H1 (cell line): ENCODE measurements around the gene TWIST2. TPM values are rescaled to one million over a fixed set of nuclear protein-coding genes. Genes with fewer than 3 reads are reported as not detected.

Experiments used
- CTCF ChIA-PET: fragments of 300-600 bp; sonication (Branson Sonifier 250); formaldehyde crosslinking; loops from one replicate; lab custom pipeline; 2021; ENCODE audit not compliant: partially characterized antibody; lab: Charles Lee
- POLR2A ChIA-PET: fragments of 300-600 bp; sonication (Branson Sonifier 250); formaldehyde crosslinking; loops from one replicate; lab custom pipeline; 2021; ENCODE audit warnings: inconsistent platforms; ENCODE audit not compliant: partially characterized antibody; lab: Charles Lee
- DNase-seq, 2 experiments: peaks; one replicate each; pipeline versions ENCODE4 v3.0.0 to v3.0.0-alpha.2; 2010 to 2022; ENCODE audit warnings: low spot score in 2 of 2, low read depth in 1 of 2, mixed read lengths in 1 of 2
- FAIRE-seq: peaks from 2 replicates; lab custom pipeline; 2011; peaks lifted over from hg19 to GRCh38; lab: Jason Lieb, UNC
- H2AFZ ChIP-seq: 2 replicates; pipeline ENCODE4 v1.8.1; 2012; ENCODE audit warnings: low read length, inconsistent platforms
- H2AK5ac ChIP-seq: 2 replicates; pipeline ENCODE4 v1.6.1; 2013; ENCODE audit warnings: low read depth, low read length
- H2BK120ac ChIP-seq: replicated peaks from 2 replicates; pipeline ENCODE3; 2013; ENCODE audit warnings: low read depth, low read length, inconsistent platforms
- H2BK12ac ChIP-seq: 2 replicates; pipeline ENCODE4 v1.6.1; 2013; ENCODE audit warnings: low read depth, low read length
- H2BK15ac ChIP-seq: 2 replicates; pipeline ENCODE4 v1.6.1; 2013; ENCODE audit warnings: low read length
- H2BK20ac ChIP-seq: 2 replicates; pipeline ENCODE4 v1.6.1; 2013; ENCODE audit warnings: low read length
- H2BK5ac ChIP-seq: 2 replicates; pipeline ENCODE4 v1.6.1; 2013; ENCODE audit warnings: low read depth, low read length
- H3K14ac ChIP-seq: 2 replicates; pipeline ENCODE4 v1.6.1; 2013; ENCODE audit warnings: inconsistent platforms; ENCODE audit not compliant: insufficient read length
- H3K18ac ChIP-seq: 2 replicates; pipeline ENCODE4 v1.6.1; 2013; ENCODE audit warnings: low read length; ENCODE audit errors: extremely low read depth
- H3K23ac ChIP-seq: 2 replicates; pipeline ENCODE4 v1.6.1; 2013; ENCODE audit warnings: inconsistent platforms; ENCODE audit not compliant: insufficient read length
- H3K23me2 ChIP-seq: 2 replicates; pipeline ENCODE4 v1.6.1; 2013; ENCODE audit warnings: low read depth, low read length
- H3K27ac ChIP-seq: 2 replicates; pipeline ENCODE4 v1.6.1; 2011; ENCODE audit warnings: low read depth, low read length, inconsistent platforms
- H3K27me3 ChIP-seq, 4 experiments: replicated peaks in 1 of 4; 1 replicate in 1 of 4; 2 replicates in 3 of 4; pipeline versions ENCODE4 v1.6.1 to v1.8.1; 2011 to 2013; ENCODE audit warnings: low read length in 3 of 4, mild to moderate bottlenecking in 3 of 4, inconsistent platforms in 2 of 4, mixed read lengths in 2 of 4, moderate library complexity in 1 of 4; ENCODE audit not compliant: control insufficient read depth in 3 of 4, insufficient read depth in 3 of 4; ENCODE audit errors: extremely low read depth in 1 of 4
- H3K36me3 ChIP-seq, 4 experiments: 2 replicates each; pipeline versions ENCODE4 v1.6.1 to v1.8.1; 2011 to 2013; ENCODE audit warnings: mild to moderate bottlenecking in 4 of 4, low read length in 3 of 4, moderate library complexity in 2 of 4, control low read depth in 1 of 4, inconsistent platforms in 1 of 4; ENCODE audit not compliant: insufficient read depth in 4 of 4, control insufficient read depth in 2 of 4
- H3K4ac ChIP-seq: replicated peaks from 2 replicates; pipeline ENCODE3; 2013; ENCODE audit warnings: low read length, low read depth, mixed read lengths, inconsistent platforms; ENCODE audit not compliant: insufficient read length
- H3K4me1 ChIP-seq, 4 experiments: replicated peaks in 1 of 4; 1 replicate in 1 of 4; 2 replicates in 3 of 4; pipeline versions ENCODE4 v1.6.1 to v1.8.1; 2011 to 2013; ENCODE audit warnings: low read length in 3 of 4, inconsistent platforms in 2 of 4, mixed read lengths in 1 of 4; ENCODE audit not compliant: insufficient read depth in 4 of 4, control insufficient read depth in 3 of 4
- H3K4me2 ChIP-seq, 2 experiments: 2 replicates each; pipeline versions ENCODE4 v1.6.1 to v1.8.1; 2011 to 2013; ENCODE audit warnings: low read depth in 2 of 2, low read length in 2 of 2, control low read depth in 1 of 2, inconsistent platforms in 1 of 2, mild to moderate bottlenecking in 1 of 2; ENCODE audit not compliant: insufficient read depth in 1 of 2
- H3K4me3 ChIP-seq, 4 experiments: fragments of 200-600, 300-600 bp in 1 of 4; sonication (generic), shearing (Covaris generic), sonication (Bioruptor Twin) in 1 of 4; 2 replicates each; pipeline versions ENCODE4 v1.5.1 to v1.8.1; 2011 to 2016; ENCODE audit warnings: low read length in 4 of 4, low read depth in 3 of 4, control low read depth in 2 of 4, inconsistent platforms in 2 of 4, mild to moderate bottlenecking in 2 of 4, mixed read lengths in 1 of 4, moderate library complexity in 1 of 4; ENCODE audit not compliant: insufficient read depth in 2 of 4; ENCODE audit errors: extremely low read depth in 1 of 4
- H3K56ac ChIP-seq: replicated peaks from 2 replicates; pipeline ENCODE3; 2013; ENCODE audit warnings: low read depth, mild to moderate bottlenecking, mixed read lengths, low read length, inconsistent platforms; ENCODE audit not compliant: insufficient read length
- H3K79me1 ChIP-seq: 2 replicates; pipeline ENCODE4 v1.6.1; 2013; ENCODE audit warnings: low read depth, low read length, control low read depth
- H3K79me2 ChIP-seq, 2 experiments: 2 replicates each; pipeline versions ENCODE4 v1.6.1 to v1.8.1; 2012 to 2013; ENCODE audit warnings: low read length in 2 of 2, mild to moderate bottlenecking in 2 of 2, inconsistent platforms in 1 of 2; ENCODE audit not compliant: insufficient read depth in 2 of 2, control insufficient read depth in 1 of 2
- H3K9ac ChIP-seq, 4 experiments: replicated peaks in 1 of 4; 1 replicate in 1 of 4; 2 replicates in 3 of 4; pipeline versions ENCODE4 v1.6.1 to v1.8.1; 2011 to 2013; ENCODE audit warnings: low read depth in 3 of 4, low read length in 3 of 4, control low read depth in 2 of 4, mild to moderate bottlenecking in 2 of 4, moderate library complexity in 2 of 4, inconsistent platforms in 1 of 4; ENCODE audit errors: extremely low read depth in 1 of 4
- H3K9me3 ChIP-seq, 2 experiments: 2 replicates each; pipeline versions ENCODE4 v1.6.1 to v1.8.1; 2012 to 2013; ENCODE audit warnings: mild to moderate bottlenecking in 2 of 2, moderate library complexity in 2 of 2, control low read depth in 1 of 2, inconsistent platforms in 1 of 2, low read depth in 1 of 2, low read length in 1 of 2, mixed read lengths in 1 of 2; ENCODE audit not compliant: insufficient read depth in 2 of 2
- H4K20me1 ChIP-seq, 2 experiments: replicated peaks in 1 of 2; 2 replicates each; pipeline versions ENCODE3 to v1.8.1; 2011 to 2013; ENCODE audit warnings: inconsistent platforms in 2 of 2, low read length in 2 of 2, mild to moderate bottlenecking in 1 of 2; ENCODE audit not compliant: insufficient read depth in 2 of 2, control insufficient read depth in 1 of 2
- H4K5ac ChIP-seq: 2 replicates; pipeline ENCODE4 v1.6.1; 2013; ENCODE audit warnings: low read length, low read depth, mixed read lengths, inconsistent platforms; ENCODE audit not compliant: insufficient read length
- H4K8ac ChIP-seq: 2 replicates; pipeline ENCODE4 v1.8.0; 2013; ENCODE audit warnings: mild to moderate bottlenecking, moderate library complexity, low read length, inconsistent platforms; ENCODE audit not compliant: insufficient read depth; ENCODE audit errors: extremely low read depth
- H4K91ac ChIP-seq: replicated peaks from 2 replicates; pipeline ENCODE3; 2013; ENCODE audit warnings: low read length, mixed read lengths, inconsistent platforms; ENCODE audit not compliant: insufficient read length
- BACH1 ChIP-seq: IDR thresholded peaks from 2 replicates; pipeline ENCODE4 v1.6.1; 2012; ENCODE audit warnings: low read length, improper control_type of control experiment
- CTCF ChIP-seq, 3 experiments: IDR thresholded peaks; 1 replicate in 2 of 3; 2 replicates in 1 of 3; pipeline versions ENCODE4 v1.5.1 to v1.6.1; 2011; ENCODE audit warnings: low read length in 3 of 3, mild to moderate bottlenecking in 3 of 3, inconsistent platforms in 2 of 3, low read depth in 1 of 3, moderate library complexity in 1 of 3; ENCODE audit not compliant: insufficient read depth in 1 of 3; ENCODE audit errors: control extremely low read depth in 1 of 3
- RAD21 ChIP-seq, 2 experiments: IDR thresholded peaks in 1 of 2; conservative IDR thresholded peaks in 1 of 2; 2 replicates each; pipeline ENCODE4 v1.6.1; 2011; ENCODE audit warnings: low read depth in 2 of 2, low read length in 2 of 2, improper control_type of control experiment in 1 of 2, inconsistent platforms in 1 of 2, mild to moderate bottlenecking in 1 of 2, moderate library complexity in 1 of 2
- WGBS, 2 experiments: shearing (Covaris generic) in 1 of 2; methylation state at CpG; one replicate each; pipeline versions ENCODE4 v1.1.6 to v1.1.7; 2013 to 2015; ENCODE audit warnings: low lambda C conversion rate in 2 of 2, mixed read lengths in 2 of 2, inconsistent platforms in 1 of 2, low coverage in 1 of 2, missing lambda C conversion rate in 1 of 2; ENCODE audit not compliant: insufficient replicate concordance in 2 of 2, insufficient coverage in 1 of 2, insufficient read length in 1 of 2; ENCODE audit errors: extremely low coverage in 1 of 2, missing lambda C conversion rate in 1 of 2; 5-methylcytosine and 5-hydroxymethylcytosine counted together
- polyA plus RNA-seq, 7 experiments: library from polyadenylated mRNA; depleted of rRNA in 3 of 7; stranded (reverse) in 5 of 7; unstranded in 2 of 7; fragments of >200 nt in 5 of 7; fragments of 200-250 nt in 2 of 7; gene quantifications; 1 replicate in 5 of 7; 2 replicates in 1 of 7; 4 replicates in 1 of 7; pipeline versions ENCODE4 v1.2.1 to v1.2.3, GENCODE V29; 2011 to 2013; ENCODE audit warnings: missing spikeins in 2 of 7, mixed read lengths in 2 of 7
- total RNA-seq: library from RNA; stranded (reverse); fragmentation: NEBNext Ultra II Directional; extraction: Animal tissue kit (Norgen Biotek cat#: 25700); gene quantifications from 2 replicates; pipeline ENCODE4 v1.2.1, GENCODE V29; 2021

Gene TWIST2
- total and polyA plus RNA-seq, 2 of the 8 experiments (the other 6 are each of a cell fraction or from before 2014, with no cell fraction given): 2.6 to 4.3 TPM

- H3K9me3 ChIP-seq: no peaks in the 10 kb centered on the region
- H3K4me2 ChIP-seq: no peak overlapping the region
- H2AFZ ChIP-seq: no peak overlapping the region
- no peak overlapping the region for H4K91ac ChIP-seq
- H3K27ac ChIP-seq: no peak overlapping the region
- no peaks in the 10 kb centered on the region for H3K36me3 ChIP-seq
- no peak overlapping the region for H4K5ac ChIP-seq
- no peak overlapping the region for H3K14ac ChIP-seq
- ChIA-PET POLR2A (no interaction called here), CTCF (no interaction called here)
- 79% methylated on average over 3 of the region's 3 CpGs; no CpG with 5 or more reads in 1 of the 2 experiments for WGBS, 2 experiments
- no peak overlapping the region for H3K4ac ChIP-seq
- no peaks in the 10 kb centered on the region for H3K79me2 ChIP-seq
- H2BK120ac ChIP-seq: no peak overlapping the region
- H2AK5ac ChIP-seq: no peak overlapping the region
- H3K23me2 ChIP-seq: peaks cover 3% of the 10 kb centered on the region; the same call in 1 of the 2 replicates
- no peak overlapping the region for H4K8ac ChIP-seq
- no peaks in the 10 kb centered on the region for H3K79me1 ChIP-seq
- H3K4me3 ChIP-seq: no peak overlapping the region
- no peak for FAIRE-seq
- H3K18ac ChIP-seq: no peak overlapping the region
- H3K23ac ChIP-seq: no peak overlapping the region
- no peak overlapping the region for H2BK5ac ChIP-seq
- no peaks in the 10 kb centered on the region for H3K4me1 ChIP-seq
- no peak for DNase-seq
- no peak overlapping the region for H3K56ac ChIP-seq
- H2BK15ac ChIP-seq: no peak overlapping the region
- H2BK20ac ChIP-seq: no peak overlapping the region
- H3K9ac ChIP-seq: no peak overlapping the region
- TF ChIP-seq BACH1: no peak
- peak; percentile 50 to 66 (median 57) for TF ChIP-seq CTCF (IDR thresholded peaks at IDR 0.05; ENCODE audit: control extremely low read depth in 1 of 3, insufficient read depth in 1 of 3, low read depth in 1 of 3, low read length in 3 of 3)
- TF ChIP-seq RAD21 (IDR thresholded peaks at IDR 0.05 in 1 of 2, conservative IDR thresholded peaks at IDR 0.05 in 1 of 2; ENCODE audit: low read depth in 2 of 2, low read length in 2 of 2): peak; percentile 46 to 69
- H2BK12ac ChIP-seq: no peak overlapping the region
- H4K20me1 ChIP-seq: peaks cover 0 to 1% of the 10 kb centered on the region in 2 experiments
- no peaks in the 10 kb centered on the region for H3K27me3 ChIP-seq
Observed at GRCh38 chr2:238875101-238875470, 27.2 kb downstream of the TWIST2 start.
